ENCODE measurements around the gene AHNAK2.

AHNAK2 gene

GRCh38 chr14:105012171-105012985 lies 34.2 kb upstream of the AHNAK2 start:
- DNase-seq (ENCODE audit: low spot score): no peak

DNA sequence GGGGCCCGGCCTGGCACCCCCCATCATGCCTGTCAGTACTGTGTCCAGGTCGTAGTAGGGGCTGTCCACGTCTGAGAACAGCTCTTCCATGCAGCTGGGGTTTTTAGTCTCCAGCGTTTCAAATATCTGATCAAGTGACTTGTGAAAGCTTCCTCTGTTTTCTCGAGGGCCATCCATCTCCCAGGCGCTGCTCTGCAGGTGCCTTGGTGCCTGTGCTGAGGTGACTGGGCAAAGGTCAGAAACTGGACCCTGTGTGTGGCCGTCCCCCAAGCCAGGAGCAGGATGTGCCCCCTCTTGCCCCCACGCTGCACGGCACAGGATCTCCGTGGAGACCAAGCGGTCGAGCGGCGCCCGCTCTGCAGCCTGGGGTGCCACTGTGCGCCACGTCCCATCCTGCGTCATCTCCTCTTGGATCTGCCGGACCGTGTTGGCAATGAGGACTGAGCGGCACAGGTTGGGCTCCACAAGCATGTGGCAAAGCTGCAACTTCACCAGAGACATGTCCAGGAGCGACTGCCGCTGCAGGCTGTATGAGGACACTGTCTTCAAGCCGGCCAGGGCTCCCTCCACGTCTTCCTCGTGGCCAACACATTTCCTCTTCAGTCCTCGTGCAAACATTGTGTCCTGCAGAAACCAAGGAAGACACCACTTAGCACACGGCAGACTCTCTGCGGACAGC lies 33.3 kb upstream of the AHNAK2 start:
- no peak for DNase-seq (ENCODE audit: low spot score)

- DNase-seq (ENCODE audit: low spot score): no peak
Observed at GRCh38 chr14:105010891-105011291, 32.7 kb upstream of the AHNAK2 start.

DNA sequence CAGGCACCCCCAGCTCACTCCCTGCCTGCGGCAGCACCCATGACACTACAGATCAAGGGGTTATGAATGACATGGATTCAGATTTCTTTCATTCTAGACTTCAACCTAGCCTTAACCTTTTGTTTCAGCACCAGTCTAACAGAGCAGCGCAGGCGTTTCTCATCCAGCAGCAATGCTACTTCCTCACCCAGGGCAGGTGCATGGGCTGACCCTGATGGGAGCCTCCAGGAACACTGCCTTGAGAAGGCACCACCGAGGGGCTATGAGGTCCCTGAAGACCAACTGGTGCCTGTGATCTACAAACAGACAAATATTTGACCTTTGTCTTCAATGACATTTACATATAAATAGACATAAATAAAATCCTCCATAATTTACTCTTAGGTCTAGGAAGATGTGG lies 31.9 kb upstream of the AHNAK2 start:
- no peak for DNase-seq (ENCODE audit: low spot score)

GRCh38 chr14:105007593-105008264 lies 29.6 kb upstream of the AHNAK2 start:
- no peak for DNase-seq (ENCODE audit: low spot score)

DNA sequence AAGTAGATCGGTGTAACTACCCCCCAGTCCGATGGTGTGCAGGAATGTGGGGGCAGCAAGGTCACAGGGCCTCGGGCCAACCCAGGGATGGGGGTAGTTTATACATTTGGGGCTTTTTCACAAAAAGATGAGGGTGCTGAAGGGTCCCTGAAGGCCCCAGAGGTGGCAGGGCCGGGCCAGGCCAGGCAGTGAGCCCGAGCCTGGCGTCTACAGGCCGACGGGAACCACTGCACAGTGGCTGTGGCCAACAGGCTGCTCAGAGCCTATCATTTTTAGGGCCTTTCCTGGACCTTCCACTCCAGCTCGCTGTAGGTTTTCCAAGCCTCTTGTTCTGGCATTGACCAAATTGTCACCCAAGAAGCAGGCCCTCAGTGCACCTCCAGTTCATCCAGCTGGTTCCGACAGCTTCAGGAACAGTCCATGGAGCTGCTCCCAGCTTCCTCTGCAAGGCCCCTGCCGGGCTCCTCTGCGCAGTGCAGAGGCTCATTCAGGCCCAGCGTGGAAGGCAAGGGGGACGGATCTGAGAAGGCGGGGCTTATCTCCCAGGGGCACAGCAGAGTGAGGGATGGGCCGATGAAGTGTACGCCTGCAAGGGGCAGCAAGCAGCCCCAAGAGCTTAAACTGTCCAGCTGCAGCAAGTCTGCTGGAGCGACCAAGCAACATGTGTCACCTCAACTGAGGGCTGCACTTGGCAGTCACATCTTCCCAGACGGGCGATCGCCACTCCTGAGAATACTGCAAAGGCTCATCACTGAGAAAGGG lies 28.8 kb upstream of the AHNAK2 start:
- no peak for DNase-seq (ENCODE audit: low spot score)

DNA sequence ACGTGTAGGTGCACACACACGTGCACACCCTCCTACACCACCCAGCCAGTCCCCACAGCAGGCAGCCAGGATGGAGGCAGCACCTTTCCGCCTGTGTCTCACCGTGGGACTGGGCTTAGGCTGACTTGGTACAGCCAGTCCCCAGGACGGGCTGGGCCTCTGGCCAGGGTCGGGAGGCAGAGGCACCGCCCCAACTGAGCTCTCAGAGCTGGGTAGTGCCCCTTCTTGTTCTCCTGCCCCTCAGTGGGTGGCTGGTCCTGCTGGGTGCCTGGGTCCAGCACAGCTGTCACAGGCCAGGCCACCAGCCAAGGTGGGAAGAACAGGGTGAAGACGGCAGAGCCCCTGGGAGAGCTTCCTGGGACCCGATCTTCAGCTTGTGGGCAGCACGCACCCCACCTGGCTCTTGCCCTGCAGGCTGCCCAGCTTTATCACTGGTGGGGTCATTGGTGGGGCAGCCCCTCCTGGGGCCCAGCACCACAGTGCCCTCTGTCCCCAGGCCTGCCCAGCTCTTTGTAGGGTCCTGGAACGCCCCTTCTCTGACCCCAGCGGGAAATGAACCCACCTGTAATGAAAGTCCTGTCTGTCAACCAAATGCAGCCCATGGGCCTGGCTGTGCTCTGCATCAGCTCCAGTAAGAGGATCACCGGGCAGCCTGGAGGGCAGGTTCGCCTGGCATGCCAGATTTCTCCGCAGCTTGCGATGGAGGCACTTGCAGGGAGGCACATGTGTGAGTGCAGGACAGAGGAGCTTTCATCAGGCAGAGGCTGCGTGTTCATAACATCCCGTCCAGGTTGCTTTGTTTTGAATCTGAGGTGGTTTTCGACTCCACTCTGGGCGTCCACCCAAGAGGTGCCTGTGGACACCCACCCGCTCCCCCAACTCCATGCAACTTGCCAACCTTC lies 28.0 kb upstream of the AHNAK2 start:
- no peak for DNase-seq (ENCODE audit: low spot score)

GRCh38 chr14:105005329-105005928 lies 27.3 kb upstream of the AHNAK2 start:
- DNase-seq (ENCODE audit: low spot score): no peak

GRCh38 chr14:104999361-104999760 lies 21.2 kb upstream of the AHNAK2 start:
- no peak for DNase-seq (ENCODE audit: low spot score)

GRCh38 chr14:104998801-104999200 lies 20.6 kb upstream of the AHNAK2 start:
- no peak for DNase-seq (ENCODE audit: low spot score)

DNA sequence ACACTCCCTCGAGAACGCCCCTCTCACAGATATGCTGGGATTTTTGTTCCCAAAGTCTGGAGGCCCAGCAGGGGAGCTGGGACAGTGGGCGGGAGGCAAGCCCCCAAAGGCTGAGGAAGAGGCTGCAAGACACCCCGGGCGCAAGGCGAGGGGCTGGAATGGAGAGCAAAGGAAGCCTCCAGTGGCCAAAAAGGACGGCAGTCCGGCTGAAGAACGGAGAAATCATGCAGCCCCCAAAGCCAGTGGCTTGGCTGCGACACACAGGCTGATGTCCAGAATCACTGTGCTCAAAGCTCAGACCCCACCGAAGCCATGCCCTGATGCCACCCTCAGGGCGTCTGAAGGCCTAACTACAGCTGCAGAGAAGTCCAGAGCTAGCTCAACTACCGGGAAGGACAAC lies 18.3 kb upstream of the AHNAK2 start:
- no peak for DNase-seq (ENCODE audit: low spot score)

- no peak for DNase-seq (ENCODE audit: low spot score)
Observed at GRCh38 chr14:104996032-104996431, 17.9 kb upstream of the AHNAK2 start.

DNA sequence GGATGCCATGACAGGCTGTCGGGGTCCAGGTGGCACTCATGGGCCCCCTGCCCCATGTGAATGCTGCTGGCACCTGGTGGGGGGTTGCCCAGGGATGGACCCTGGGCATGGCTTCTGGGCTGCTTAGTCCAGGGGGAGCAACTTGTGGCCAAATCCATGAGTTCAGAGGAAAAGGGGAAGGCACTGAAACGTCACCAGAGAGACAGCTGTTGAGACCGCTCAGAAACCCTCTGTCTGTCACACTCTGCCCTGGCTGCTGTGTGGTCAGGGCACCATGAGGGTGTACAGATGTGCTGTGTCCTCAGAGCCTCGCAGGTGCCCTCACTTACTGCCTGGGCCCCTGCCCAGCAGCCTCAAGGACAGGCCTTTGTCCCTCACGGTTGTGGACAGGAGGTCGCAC lies 16.8 kb upstream of the AHNAK2 start:
- no peak for DNase-seq (ENCODE audit: low spot score)

DNA sequence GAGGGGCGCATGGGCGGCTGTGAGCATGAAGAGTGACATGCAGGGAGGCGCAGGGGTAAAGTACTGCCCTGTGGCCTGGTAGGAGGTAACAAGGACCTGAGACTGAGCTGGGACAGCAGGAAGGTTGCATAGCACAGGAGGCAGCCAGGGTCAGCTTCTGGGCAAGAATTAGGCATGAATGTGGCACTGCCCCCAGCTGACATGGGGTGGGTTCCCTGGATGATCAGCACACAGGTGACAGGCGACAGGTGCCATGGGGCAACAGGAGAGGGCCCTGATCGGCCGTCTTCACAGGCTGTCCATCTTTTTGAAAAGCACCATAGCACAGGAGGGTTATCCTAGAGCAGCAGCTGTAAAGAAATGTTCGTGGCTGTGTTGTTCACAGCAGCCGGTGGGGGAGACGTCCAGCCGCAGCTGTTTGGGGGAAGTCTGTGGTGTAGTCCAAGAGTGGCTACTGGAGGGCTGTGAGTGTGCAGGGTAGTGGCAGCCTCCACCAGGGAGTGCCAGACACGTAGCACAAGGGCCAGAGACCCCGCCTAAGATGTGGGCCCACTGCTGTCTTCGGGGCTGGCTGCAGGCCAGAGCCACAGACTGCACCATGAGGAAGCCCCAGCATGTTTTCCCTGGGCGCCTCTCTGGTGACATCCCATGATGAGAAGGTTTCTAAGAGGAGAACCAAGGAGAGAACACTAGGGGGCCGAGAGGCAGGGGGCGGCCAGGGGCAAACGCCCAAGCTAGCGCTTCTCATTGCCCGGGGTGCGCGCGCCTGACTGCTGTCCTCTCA lies 15.8 kb upstream of the AHNAK2 start:
- no peak for DNase-seq (ENCODE audit: low spot score)

DNA sequence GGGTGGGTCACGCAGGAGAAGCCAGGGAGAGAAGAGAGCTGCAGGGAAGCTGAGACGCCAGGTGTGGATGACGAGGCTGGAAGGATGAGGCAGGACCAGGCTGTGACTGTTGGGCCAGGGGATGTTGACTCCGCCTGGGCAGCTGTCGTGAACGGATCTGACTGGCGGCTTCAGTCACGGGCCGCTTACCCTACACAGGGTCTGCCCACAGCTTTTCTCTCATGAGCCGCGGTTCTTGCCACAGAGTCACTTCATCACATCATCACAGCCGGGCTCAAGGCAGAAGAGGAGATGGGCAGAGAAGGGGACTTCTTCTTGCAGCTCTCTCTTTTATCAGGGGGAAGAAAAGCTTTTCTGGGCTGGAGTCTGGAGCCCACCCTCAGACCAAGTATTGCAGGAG lies 15.1 kb upstream of the AHNAK2 start:
- no peak for DNase-seq (ENCODE audit: low spot score)

- DNase-seq (ENCODE audit: low spot score): no peak
Observed at GRCh38 chr14:104992501-104992900, 14.3 kb upstream of the AHNAK2 start.

- DNase-seq (ENCODE audit: low spot score): no peak
Observed at GRCh38 chr14:104991896-104992230, 13.7 kb upstream of the AHNAK2 start.

GRCh38 chr14:104989951-104990303 lies 11.8 kb upstream of the AHNAK2 start:
- DNase-seq (ENCODE audit: low spot score): no peak

GRCh38 chr14:104989236-104989950 lies 11.2 kb upstream of the AHNAK2 start:
- DNase-seq (ENCODE audit: low spot score): no peak

All from LoVo (cell line).